ENCODE data around the gene AQP2.

DNA sequence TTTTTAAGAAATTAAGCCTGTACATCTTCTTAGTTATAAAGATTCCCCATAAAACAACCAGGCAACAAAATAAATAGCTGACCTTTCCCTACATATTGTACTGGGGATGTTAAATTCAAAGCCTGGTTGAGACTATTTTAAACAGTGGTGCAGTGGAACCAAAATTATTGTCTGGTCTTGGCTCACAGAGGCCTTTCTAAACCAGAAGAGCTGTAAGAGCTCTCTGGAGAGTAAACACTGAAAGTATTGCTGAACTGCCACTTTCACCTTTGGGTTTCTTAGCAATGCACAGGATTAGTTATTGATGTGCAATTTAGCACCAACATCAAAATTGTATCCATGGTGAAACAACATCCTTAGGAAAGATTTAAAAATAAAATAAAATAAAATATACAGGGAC, 54.2 kb downstream of the AQP2 start:
- TF ChIP-seq, protein P1, sequence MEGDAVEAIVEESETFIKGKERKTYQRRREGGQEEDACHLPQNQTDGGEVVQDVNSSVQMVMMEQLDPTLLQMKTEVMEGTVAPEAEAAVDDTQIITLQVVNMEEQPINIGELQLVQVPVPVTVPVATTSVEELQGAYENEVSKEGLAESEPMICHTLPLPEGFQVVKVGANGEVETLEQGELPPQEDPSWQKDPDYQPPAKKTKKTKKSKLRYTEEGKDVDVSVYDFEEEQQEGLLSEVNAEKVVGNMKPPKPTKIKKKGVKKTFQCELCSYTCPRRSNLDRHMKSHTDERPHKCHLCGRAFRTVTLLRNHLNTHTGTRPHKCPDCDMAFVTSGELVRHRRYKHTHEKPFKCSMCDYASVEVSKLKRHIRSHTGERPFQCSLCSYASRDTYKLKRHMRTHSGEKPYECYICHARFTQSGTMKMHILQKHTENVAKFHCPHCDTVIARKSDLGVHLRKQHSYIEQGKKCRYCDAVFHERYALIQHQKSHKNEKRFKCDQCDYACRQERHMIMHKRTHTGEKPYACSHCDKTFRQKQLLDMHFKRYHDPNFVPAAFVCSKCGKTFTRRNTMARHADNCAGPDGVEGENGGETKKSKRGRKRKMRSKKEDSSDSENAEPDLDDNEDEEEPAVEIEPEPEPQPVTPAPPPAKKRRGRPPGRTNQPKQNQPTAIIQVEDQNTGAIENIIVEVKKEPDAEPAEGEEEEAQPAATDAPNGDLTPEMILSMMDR (conservative IDR thresholded peaks at IDR 0.05; ENCODE audit: low read length) = no peak
- no peak for TF ChIP-seq EZH2phosphoT487 (IDR thresholded peaks at IDR 0.05; ENCODE audit: borderline replicate concordance, low read depth, low read length)
